A549 (cell line): Measurements from ENCODE around the gene COL4A6.

Source experiments
- ESRRA ChIP-seq: fragments of 150-350 bp; IDR thresholded peaks from 2 replicates; pipeline ENCODE4 v1.6.1; 2014; ENCODE audit warnings: mild to moderate bottlenecking, low read length, borderline replicate concordance
- JUN ChIP-seq, 2 experiments: fragments of >200 bp; sonication (Bioruptor Twin); formaldehyde crosslinking; IDR thresholded peaks; 2 replicates in 1 of 2; 3 replicates in 1 of 2; pipeline ENCODE4 v1.6.1; 2016 to 2017
- TF ChIP-seq, protein P1 (sequence below): fragments of >200 bp; sonication (Bioruptor Twin); formaldehyde crosslinking; IDR thresholded peaks from 3 replicates; pipeline ENCODE4 v1.5.1; 2016

DNA sequence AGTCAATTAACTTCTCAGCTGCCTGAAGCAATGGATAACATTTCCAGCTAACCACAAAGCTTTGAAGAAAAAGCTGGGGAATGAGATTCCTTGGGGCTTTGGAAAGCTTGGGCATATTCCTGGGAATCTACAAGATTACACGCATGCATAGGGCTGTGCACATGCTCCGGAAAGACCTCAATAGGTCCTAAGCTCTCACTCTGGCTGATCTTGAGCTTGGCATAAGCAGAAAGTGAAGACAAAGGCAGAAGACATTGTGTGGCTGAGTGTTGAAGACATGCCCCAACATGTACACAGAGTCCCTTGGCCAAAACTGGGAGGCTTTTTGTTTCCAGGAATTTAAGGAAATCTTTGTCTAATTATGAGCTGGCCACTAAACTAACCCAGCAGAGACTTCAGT lies 315.5 kb downstream of the COL4A6 start:
- TF ChIP-seq ESRRA (no peak), JUN (IDR thresholded peaks at IDR 0.05) (no peak)
- TF ChIP-seq, protein P1, sequence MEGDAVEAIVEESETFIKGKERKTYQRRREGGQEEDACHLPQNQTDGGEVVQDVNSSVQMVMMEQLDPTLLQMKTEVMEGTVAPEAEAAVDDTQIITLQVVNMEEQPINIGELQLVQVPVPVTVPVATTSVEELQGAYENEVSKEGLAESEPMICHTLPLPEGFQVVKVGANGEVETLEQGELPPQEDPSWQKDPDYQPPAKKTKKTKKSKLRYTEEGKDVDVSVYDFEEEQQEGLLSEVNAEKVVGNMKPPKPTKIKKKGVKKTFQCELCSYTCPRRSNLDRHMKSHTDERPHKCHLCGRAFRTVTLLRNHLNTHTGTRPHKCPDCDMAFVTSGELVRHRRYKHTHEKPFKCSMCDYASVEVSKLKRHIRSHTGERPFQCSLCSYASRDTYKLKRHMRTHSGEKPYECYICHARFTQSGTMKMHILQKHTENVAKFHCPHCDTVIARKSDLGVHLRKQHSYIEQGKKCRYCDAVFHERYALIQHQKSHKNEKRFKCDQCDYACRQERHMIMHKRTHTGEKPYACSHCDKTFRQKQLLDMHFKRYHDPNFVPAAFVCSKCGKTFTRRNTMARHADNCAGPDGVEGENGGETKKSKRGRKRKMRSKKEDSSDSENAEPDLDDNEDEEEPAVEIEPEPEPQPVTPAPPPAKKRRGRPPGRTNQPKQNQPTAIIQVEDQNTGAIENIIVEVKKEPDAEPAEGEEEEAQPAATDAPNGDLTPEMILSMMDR = no peak
